HL-60 (cell line): ENCODE measurements around the gene EIF4ENIF1.

Experiments
- GABPA ChIP-seq: IDR thresholded peaks from 2 replicates; pipeline ENCODE4 v1.6.1; 2012; ENCODE audit warnings: low read depth
- POLR2AphosphoS5 ChIP-seq: IDR thresholded peaks from 2 replicates; pipeline ENCODE4 v1.6.1; 2012; ENCODE audit warnings: low read depth
- SPI1 ChIP-seq: IDR thresholded peaks from 2 replicates; pipeline ENCODE4 v1.6.1; 2012; ENCODE audit warnings: low read depth, mild to moderate bottlenecking, borderline replicate concordance
- TF ChIP-seq, protein P1 (sequence below): IDR thresholded peaks from one replicate; pipeline ENCODE4 v1.5.1; 2011; ENCODE audit warnings: low read length, control low read depth, inconsistent platforms; ENCODE audit not compliant: insufficient read depth
- TF ChIP-seq, protein P2 (sequence below): IDR thresholded peaks from 2 replicates; pipeline ENCODE4 v1.6.1; 2012; ENCODE audit warnings: low read depth; ENCODE audit not compliant: insufficient replicate concordance

DNA sequence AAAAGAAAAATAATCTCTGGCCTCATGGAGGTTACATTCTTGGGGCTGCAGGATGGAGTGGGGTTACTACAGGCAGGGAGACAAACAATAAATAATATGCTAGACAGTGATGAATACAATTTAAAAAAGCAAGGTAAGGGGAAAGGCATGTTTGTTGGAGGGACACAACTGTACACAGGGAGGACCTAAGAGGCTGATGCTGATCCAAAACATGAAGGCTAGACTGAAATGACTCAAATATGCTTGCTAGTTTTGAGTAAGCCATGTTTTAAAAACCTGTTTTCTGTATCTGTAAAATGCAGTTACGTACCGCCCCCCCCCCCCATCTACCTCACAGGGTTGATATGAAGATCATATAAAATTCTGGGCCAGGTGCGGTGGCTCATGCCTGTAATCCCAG lies 44.0 kb downstream of the EIF4ENIF1 start:
- TF ChIP-seq, protein P1, sequence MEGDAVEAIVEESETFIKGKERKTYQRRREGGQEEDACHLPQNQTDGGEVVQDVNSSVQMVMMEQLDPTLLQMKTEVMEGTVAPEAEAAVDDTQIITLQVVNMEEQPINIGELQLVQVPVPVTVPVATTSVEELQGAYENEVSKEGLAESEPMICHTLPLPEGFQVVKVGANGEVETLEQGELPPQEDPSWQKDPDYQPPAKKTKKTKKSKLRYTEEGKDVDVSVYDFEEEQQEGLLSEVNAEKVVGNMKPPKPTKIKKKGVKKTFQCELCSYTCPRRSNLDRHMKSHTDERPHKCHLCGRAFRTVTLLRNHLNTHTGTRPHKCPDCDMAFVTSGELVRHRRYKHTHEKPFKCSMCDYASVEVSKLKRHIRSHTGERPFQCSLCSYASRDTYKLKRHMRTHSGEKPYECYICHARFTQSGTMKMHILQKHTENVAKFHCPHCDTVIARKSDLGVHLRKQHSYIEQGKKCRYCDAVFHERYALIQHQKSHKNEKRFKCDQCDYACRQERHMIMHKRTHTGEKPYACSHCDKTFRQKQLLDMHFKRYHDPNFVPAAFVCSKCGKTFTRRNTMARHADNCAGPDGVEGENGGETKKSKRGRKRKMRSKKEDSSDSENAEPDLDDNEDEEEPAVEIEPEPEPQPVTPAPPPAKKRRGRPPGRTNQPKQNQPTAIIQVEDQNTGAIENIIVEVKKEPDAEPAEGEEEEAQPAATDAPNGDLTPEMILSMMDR = no peak
- TF ChIP-seq POLR2AphosphoS5 (no peak), SPI1 (no peak), GABPA (no peak)
- TF ChIP-seq, protein P2, sequence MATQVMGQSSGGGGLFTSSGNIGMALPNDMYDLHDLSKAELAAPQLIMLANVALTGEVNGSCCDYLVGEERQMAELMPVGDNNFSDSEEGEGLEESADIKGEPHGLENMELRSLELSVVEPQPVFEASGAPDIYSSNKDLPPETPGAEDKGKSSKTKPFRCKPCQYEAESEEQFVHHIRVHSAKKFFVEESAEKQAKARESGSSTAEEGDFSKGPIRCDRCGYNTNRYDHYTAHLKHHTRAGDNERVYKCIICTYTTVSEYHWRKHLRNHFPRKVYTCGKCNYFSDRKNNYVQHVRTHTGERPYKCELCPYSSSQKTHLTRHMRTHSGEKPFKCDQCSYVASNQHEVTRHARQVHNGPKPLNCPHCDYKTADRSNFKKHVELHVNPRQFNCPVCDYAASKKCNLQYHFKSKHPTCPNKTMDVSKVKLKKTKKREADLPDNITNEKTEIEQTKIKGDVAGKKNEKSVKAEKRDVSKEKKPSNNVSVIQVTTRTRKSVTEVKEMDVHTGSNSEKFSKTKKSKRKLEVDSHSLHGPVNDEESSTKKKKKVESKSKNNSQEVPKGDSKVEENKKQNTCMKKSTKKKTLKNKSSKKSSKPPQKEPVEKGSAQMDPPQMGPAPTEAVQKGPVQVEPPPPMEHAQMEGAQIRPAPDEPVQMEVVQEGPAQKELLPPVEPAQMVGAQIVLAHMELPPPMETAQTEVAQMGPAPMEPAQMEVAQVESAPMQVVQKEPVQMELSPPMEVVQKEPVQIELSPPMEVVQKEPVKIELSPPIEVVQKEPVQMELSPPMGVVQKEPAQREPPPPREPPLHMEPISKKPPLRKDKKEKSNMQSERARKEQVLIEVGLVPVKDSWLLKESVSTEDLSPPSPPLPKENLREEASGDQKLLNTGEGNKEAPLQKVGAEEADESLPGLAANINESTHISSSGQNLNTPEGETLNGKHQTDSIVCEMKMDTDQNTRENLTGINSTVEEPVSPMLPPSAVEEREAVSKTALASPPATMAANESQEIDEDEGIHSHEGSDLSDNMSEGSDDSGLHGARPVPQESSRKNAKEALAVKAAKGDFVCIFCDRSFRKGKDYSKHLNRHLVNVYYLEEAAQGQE = no peak
